Heart left ventricle (tissue), 16 donors: ENCODE measurements around the gene CCL27. TPM values are rescaled to one million over a fixed set of nuclear protein-coding genes. Genes with fewer than 3 reads are reported as not detected.
A peak's percentile ranks its signal among the peaks of the same experiment; 100 is the strongest.

Experiments used
- ATAC-seq, 4 donors: fragments of 200-7000 bp; cut with Tn5 transposase; one replicate each; pipeline ENCODE4 v1.9.1; 2020 to 2022; ENCODE audit warnings: moderate library complexity in 4 of 4, mild to moderate bottlenecking in 3 of 4, moderate number of reproducible peaks in 1 of 4
- DNase-seq, 5 donors: peaks; one replicate each; pipeline ENCODE4 v3.0.0-alpha.2; 2020
- H3K27ac ChIP-seq, 12 donors: fragments of 200-600 bp; sonication (generic) in 4 of 12; one replicate each; pipeline versions ENCODE4 v1.5.0 to v1.8.0; 2016 to 2022; ENCODE audit warnings: mild to moderate bottlenecking in 2 of 12
- H3K27me3 ChIP-seq, 9 donors: fragments of 200-600 bp; sonication (generic) in 2 of 9; one replicate each; pipeline versions ENCODE4 v1.5.1 to v1.8.0; 2016 to 2022; ENCODE audit warnings: mild to moderate bottlenecking in 3 of 9
- H3K36me3 ChIP-seq, 9 donors: fragments of 200-600 bp; sonication (generic) in 2 of 9; one replicate each; pipeline versions ENCODE4 v1.5.0 to v1.8.0; 2018 to 2022; ENCODE audit warnings: mild to moderate bottlenecking in 2 of 9
- H3K4me1 ChIP-seq, 12 donors: fragments of 200-600 bp; sonication (generic) in 4 of 12; one replicate each; pipeline versions ENCODE4 v1.5.0 to v1.8.0; 2016 to 2022; ENCODE audit warnings: mild to moderate bottlenecking in 3 of 12
- H3K4me3 ChIP-seq, 12 donors: fragments of 200-600 bp; sonication (generic) in 4 of 12; one replicate each; pipeline versions ENCODE4 v1.5.0 to v1.8.0; 2017 to 2022; ENCODE audit warnings: mild to moderate bottlenecking in 9 of 12, moderate library complexity in 4 of 12
- H3K9me3 ChIP-seq, 12 donors: fragments of 200-600 bp; sonication (generic) in 4 of 12; one replicate each; pipeline versions ENCODE4 v1.5.0 to v1.8.0; 2016 to 2022; ENCODE audit warnings: mild to moderate bottlenecking in 1 of 12
- CTCF ChIP-seq, 12 donors: fragments of 200-600 bp; sonication (generic) in 4 of 12; IDR thresholded peaks; one replicate each; pipeline versions ENCODE4 v1.5.0 to v1.8.0; 2018 to 2022; ENCODE audit warnings: antibody characterized with exemption in 12 of 12, mild to moderate bottlenecking in 5 of 12
- POLR2A ChIP-seq, 2 donors: fragments of 450-650 bp; IDR thresholded peaks; one replicate each; pipeline ENCODE4 v1.6.1; 2017; ENCODE audit warnings: antibody characterized with exemption in 2 of 2, mild to moderate bottlenecking in 2 of 2, moderate library complexity in 2 of 2
- WGBS, 4 donors: extraction: QIAGEN DNeasy Blood & Tissue Kit in 2 of 4; methylation state at CpG; one replicate each; pipeline versions ENCODE4 v1.1.5 to v1.1.7; 2013 to 2018; 5-methylcytosine and 5-hydroxymethylcytosine counted together
- intact Hi-C, 10 donors: fragments of 100-400 bp; cut with DNase I; formaldehyde crosslinking; loops; one replicate each; pipeline versions ENCODE4 v1.11.1 to v1.14.2; 2022
- polyA plus RNA-seq, 2 donors: library from polyadenylated mRNA; stranded (reverse); fragments of 200-250 nt; gene quantifications; one replicate each; pipeline ENCODE4 v1.2.3, GENCODE V29; 2013
- total RNA-seq, 9 donors: library from RNA; depleted of rRNA in 2 of 9; stranded (reverse); fragments of >200 nt in 2 of 9; fragmentation: NEBNext Ultra II Directional in 3 of 9; extraction: Animal tissue kit (Norgen Biotek cat#: 25700) in 3 of 9; gene quantifications; one replicate each; pipeline versions ENCODE4 v1.1.0 to v1.2.4, GENCODE V29; 2016 to 2023
- donor health status: ischemic (EF 13 %, LVEDD 7.1; RV severe dilation, severe dysfunction).
- donor health status: healthy with polysubstance abuse.
- donor health status: DM: no; HTN: yes; CAD: no.
- donor health status: DM: no; HTN: no; CAD: no.
- donor health status: ischemic (EF 25% LVEDD 6.9; RV normal size, moderate dysfunction).
- donor health status: ischemic (EF 25% LVEDD 5.7; RV mildly dilated, moderate dysfunction).
- donor health status: healthy.
- donor health status: DM: yes; HTN: yes; CAD: no.
- donor health status: ischemic (EF 35%, LVEDD 5.7; RV mildly dilated, moderate dysfunction).
- donor health status: nonischemic (EF 11% LVEDD 7.7; RV severe dilation, severe dysfunction).
- donor health status: DM: yes; HTN: yes; CAD: no.
- donor health status: PGD.
- donor health status: ischemic (EF 29% LVEDD 5.4; RV normal size, mild dysfunction).
- donor health status: nonischemic (EF 23%, LVEDD 6.1; RV moderate dilation, normal function).

CCL27 gene
- total and polyA plus RNA-seq, 11 donors = 0.35 to 0.57 (median 0.40) TPM; not detected in 8

DNA sequence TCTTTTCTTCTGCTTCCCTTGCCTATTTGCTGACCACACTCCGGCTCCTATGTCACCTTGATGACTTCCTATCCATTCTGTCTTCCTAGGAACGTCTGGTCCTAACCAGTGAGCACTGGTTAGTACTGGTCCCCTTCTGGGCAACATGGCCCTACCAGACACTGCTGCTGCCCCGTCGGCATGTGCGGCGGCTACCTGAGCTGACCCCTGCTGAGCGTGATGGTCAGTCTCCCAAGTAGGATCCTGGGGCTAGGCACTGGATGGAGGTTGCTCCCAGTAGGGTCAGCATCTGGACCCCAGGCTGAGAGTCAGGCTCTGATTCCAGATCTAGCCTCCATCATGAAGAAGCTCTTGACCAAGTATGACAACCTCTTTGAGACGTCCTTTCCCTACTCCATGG lies 13.8 kb downstream of the CCL27 start:
- Histone ChIP-seq H3K4me3 (no peak overlapping the region), H3K27ac (peak overlapping the region in 1 of 12 donors; percentile 94), H3K4me1 (peaks cover 7 to 55% (median 47%) of the 10 kb centered on the region in 12 donors), H3K27me3 (no peaks in the 10 kb centered on the region), H3K9me3 (no peaks in the 10 kb centered on the region), H3K36me3 (peaks cover 0 to 29% (median 21%) of the 10 kb centered on the region in 9 donors)
- intact Hi-C loops = no loop called here
- no peak for TF ChIP-seq CTCF (IDR thresholded peaks at IDR 0.05)
- no peak for TF ChIP-seq POLR2A (IDR thresholded peaks at IDR 0.05)
- ATAC-seq (no peak), DNase-seq (no peak)
- 82 to 91% (median 85%) methylated on average over 8 of the region's 8 CpGs for WGBS, 4 donors

DNA sequence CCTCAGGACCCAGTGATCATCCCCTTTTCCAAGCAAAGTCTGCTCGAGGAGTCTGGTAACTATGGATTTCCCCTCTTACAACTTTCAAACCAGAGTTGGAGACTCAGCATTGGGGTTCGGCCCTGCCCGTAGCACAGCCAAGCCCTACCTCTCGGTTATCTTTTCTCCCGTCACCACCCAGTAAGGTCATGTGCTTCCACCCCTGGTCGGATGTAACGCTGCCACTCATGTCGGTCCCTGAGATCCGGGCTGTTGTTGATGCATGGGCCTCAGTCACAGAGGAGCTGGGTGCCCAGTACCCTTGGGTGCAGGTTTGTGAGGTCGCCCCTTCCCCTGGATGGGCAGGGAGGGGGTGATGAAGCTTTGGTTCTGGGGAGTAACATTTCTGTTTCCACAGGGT lies 14.8 kb downstream of the CCL27 start:
- peaks cover 3 to 45% (median 38%) of the 10 kb centered on the region in 12 donors for H3K4me1 ChIP-seq
- intact Hi-C loops = no loop called here
- WGBS, 4 donors = 40 to 54% (median 48%) methylated on average over 9 to 10 of the region's 10 CpGs
- H3K27ac ChIP-seq = peak overlapping the region in 10 of 12 donors; percentile 87 to 96 (median 93)
- peak overlapping the region; percentile 38 to 96 (median 80) for H3K4me3 ChIP-seq
- no peaks in the 10 kb centered on the region for H3K9me3 ChIP-seq
- ATAC-seq (no peak), DNase-seq (no peak)
- H3K36me3 ChIP-seq = peaks cover 0 to 29% (median 21%) of the 10 kb centered on the region in 9 donors
- H3K27me3 ChIP-seq = no peaks in the 10 kb centered on the region
- no peak for TF ChIP-seq CTCF (IDR thresholded peaks at IDR 0.05)
- no peak for TF ChIP-seq POLR2A (IDR thresholded peaks at IDR 0.05)

GRCh38 chr9:34647084-34647403 lies 15.4 kb downstream of the CCL27 start:
- H3K27me3 ChIP-seq = no peaks in the 10 kb centered on the region
- ATAC-seq (no peak), DNase-seq (no peak)
- peak overlapping the region; percentile 54 to 96 (median 93) for H3K27ac ChIP-seq
- no peak for TF ChIP-seq POLR2A (IDR thresholded peaks at IDR 0.05)
- peak in 1 of 12 donors; percentile 5 for TF ChIP-seq CTCF (IDR thresholded peaks at IDR 0.05)
- intact Hi-C loops = no loop called here
- H3K4me3 ChIP-seq = peak overlapping the region; percentile 38 to 96 (median 80)
- WGBS, 4 donors = 0 to 2% (median 1%) methylated on average over 5 to 8 of the region's 8 CpGs
- peaks cover 0 to 40% (median 34%) of the 10 kb centered on the region in 12 donors for H3K4me1 ChIP-seq
- H3K9me3 ChIP-seq = no peaks in the 10 kb centered on the region
- H3K36me3 ChIP-seq = peaks cover 0 to 29% (median 21%) of the 10 kb centered on the region in 9 donors

- peaks cover 0 to 37% (median 29%) of the 10 kb centered on the region in 12 donors for H3K4me1 ChIP-seq
- TF ChIP-seq CTCF (IDR thresholded peaks at IDR 0.05) = peak; percentile 13 to 57 (median 36)
- peak in 1 of 2 donors; percentile 72 for TF ChIP-seq POLR2A (IDR thresholded peaks at IDR 0.05)
- H3K36me3 ChIP-seq = peaks cover 0 to 29% (median 21%) of the 10 kb centered on the region in 9 donors
- WGBS, 4 donors = 5 to 10% (median 6%) methylated on average over 21 to 43 of the region's 43 CpGs
- H3K27me3 ChIP-seq = no peaks in the 10 kb centered on the region
- intact Hi-C loops = no loop called here
- H3K4me3 ChIP-seq = peak within 1 kb of the TSS; percentile 38 to 96 (median 80)
- H3K27ac ChIP-seq = peak within 1 kb of the TSS; percentile 54 to 96 (median 93)
- peak; percentile 79 to 89 (median 86) for ATAC-seq
- H3K9me3 ChIP-seq = no peaks in the 10 kb centered on the region
- DNase-seq = peak; percentile 93 to 99 (median 96)
Measured at GRCh38 chr9:34646211-34647083, 16.0 kb downstream of the CCL27 start, which contains the start of gene GALT. TSS of gene GALT (plus strand) at chr9:34646675. CDS start at chr9:34646705, 30 bp downstream.
